NCI-H2196 (cell line): Measurements from ENCODE around the gene GTPBP2.
"Not testable (repeated sequence)": the region's sequence is repeated elsewhere in the genome, so short reads cannot be mapped to it uniquely, and the experiment has no call there.

Experiments used
- DNase-seq: peaks from one replicate; lab custom pipeline; 2025; ENCODE audit not compliant: unreplicated experiment; lab: John Stamatoyannopoulos, UW

Gene GTPBP2

GRCh38 chr6:43662948-43663347 lies 33.9 kb upstream of the GTPBP2 start:
- DNase-seq, result not testable (repeated sequence)

- no peak for DNase-seq
These were observed 29.1 kb upstream of the GTPBP2 start for GRCh38 chr6:43658161-43658560.

DNA sequence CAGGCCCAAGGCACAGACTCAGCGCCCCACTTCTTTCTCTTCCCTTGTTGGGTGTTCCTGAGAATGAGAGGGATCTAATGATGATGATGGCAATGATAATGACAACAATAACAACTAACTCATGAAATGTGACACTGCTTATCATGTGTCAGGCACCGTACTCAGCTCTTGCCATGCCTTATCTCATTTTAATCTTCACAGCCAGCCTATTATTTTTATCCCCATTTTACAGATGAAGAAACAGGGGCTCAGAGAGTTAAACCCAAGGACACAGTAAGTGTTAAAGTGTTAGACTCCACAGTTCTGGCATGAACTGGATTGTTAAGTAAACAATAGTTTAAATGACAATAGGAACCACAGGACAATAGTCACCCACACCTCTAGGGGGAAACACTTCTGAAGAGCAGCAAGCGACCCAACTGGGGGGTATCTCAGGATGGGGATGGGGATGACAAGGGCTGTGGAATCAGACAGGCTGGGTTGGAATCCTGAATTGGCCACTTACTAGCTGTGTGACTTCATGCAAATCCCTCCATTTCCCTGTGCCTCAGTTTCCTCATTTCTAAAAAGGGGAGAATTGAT lies 28.2 kb upstream of the GTPBP2 start:
- no peak for DNase-seq

DNA sequence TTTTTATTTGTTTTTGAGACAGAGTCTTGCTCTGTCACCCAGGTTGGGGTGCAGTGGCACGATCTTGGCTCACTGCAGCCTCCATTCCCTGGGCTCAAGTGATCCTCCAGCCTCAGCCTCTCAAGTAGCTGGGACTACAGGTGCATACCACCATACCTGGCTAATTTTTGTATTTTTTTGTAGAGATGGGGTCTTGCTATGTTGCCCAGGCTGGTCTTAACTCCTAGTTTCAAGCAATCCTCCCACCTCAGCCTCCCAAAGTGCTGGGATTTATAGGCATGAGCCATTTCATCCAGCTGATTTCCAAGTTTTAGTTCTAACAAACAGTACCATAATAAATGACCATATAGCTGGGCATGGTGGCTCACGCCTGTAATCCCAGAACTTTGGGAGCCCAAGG lies 23.8 kb upstream of the GTPBP2 start:
- DNase-seq, result not testable (repeated sequence)

- DNase-seq, result no peak
These were observed 19.2 kb upstream of the GTPBP2 start for GRCh38 chr6:43648248-43648647.

DNA sequence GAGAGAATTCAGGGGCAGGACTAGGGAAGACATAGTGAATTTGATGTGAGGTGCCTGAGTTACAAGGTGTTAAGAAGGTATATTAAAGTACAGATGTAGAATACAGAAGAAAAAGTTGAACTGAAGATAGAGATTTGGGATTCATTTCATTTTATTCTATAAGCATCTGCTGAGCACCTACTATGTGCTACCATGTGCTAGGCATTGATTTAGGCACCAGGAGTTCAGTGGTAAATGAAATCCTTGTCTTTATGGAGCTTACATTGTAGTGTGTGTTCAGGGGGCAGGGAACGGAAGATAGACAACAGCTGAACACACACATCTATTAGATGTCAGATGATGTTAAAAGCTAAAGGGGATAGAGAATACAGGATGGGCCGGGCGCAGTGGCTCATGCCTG lies 18.5 kb upstream of the GTPBP2 start:
- no peak for DNase-seq

DNA sequence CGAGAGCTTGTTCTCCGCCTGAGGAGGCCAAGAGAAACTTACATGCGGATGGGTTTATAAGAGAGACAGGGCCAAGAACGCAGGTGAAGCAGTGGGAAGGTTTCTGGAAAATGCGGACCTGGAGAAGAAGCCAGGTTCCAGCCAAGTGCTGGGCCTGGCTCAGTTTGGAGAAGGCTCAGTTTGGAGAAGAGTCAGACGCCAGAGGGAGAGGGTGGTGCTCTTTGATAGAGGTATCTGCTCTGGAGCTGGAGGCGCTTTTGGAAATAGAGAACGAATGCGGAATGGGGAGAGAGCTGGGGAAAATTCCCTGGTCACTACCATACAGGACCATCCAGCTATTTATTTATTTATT lies 16.5 kb upstream of the GTPBP2 start:
- peak; percentile 47 for DNase-seq

DNA sequence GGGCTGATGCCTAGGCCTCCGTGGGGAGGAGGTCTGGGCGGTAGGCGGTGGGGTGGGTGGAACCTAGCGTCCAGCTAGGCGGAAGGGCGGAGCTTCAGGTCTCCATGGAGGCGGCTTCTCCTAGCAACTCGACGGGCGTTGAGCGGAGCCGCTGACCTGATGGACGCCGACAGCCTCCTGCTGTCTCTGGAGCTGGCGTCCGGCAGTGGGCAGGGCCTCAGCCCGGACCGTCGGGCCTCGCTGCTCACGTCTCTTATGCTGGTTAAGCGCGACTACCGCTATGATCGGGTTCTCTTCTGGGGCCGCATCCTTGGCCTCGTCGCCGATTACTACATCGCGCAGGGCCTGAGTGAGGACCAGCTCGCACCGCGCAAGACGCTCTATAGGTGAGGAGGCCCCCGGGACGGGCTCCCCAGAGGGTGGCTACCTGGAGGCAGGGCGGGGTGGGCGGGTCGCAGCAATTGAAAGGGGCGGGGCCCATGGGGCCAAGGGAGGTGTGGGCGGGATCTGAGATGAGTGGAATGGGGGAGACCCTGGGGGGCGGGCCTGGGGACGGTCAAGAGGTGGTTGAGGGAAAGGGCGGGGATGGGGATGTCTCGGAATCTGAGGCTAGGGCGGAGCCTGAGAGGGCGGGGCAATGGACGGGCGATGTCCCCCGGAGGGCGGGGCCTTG lies 16.0 kb upstream of the GTPBP2 start, which contains the start of gene RSPH9:
RSPH9 (plus strand) TSS at position 97 of the 673 bp plus-strand sequence; CDS start at position 160, 63 bp downstream.
- peak; percentile 63 for DNase-seq

DNA sequence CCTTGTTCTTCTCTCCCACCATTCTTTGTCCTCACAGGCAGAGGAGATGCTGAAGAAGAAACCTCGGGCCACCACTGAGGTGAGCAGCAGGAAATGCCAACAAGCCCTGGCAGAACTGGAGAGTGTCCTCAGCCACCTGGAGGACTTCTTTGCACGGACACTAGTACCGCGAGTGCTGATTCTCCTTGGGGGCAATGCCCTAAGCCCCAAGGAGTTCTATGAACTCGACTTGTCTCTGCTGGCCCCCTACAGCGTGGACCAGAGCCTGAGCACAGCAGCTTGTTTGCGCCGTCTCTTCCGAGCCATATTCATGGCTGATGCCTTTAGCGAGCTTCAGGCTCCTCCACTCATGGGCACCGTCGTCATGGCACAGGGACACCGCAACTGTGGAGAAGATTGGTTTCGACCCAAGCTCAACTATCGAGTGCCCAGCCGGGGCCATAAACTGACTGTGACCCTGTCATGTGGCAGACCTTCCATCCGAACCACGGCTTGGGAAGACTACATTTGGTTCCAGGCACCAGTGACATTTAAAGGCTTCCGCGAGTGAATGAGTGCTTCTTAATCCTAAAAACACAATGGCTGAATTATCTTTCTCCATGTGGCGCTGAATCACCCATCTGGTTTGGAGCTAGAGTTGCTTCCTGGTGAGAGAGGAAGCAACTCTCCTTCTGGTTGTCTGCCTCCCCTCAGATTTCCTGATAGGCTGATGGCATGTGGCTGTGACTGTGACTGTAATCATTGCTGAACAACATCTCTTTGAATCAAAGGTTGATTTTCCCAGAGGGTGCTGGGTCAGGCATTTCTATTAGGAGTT lies 11.1 kb upstream of the GTPBP2 start:
- DNase-seq, result no peak

GRCh38 chr6:43636308-43636659 lies 7.2 kb upstream of the GTPBP2 start:
- no peak for DNase-seq

DNA sequence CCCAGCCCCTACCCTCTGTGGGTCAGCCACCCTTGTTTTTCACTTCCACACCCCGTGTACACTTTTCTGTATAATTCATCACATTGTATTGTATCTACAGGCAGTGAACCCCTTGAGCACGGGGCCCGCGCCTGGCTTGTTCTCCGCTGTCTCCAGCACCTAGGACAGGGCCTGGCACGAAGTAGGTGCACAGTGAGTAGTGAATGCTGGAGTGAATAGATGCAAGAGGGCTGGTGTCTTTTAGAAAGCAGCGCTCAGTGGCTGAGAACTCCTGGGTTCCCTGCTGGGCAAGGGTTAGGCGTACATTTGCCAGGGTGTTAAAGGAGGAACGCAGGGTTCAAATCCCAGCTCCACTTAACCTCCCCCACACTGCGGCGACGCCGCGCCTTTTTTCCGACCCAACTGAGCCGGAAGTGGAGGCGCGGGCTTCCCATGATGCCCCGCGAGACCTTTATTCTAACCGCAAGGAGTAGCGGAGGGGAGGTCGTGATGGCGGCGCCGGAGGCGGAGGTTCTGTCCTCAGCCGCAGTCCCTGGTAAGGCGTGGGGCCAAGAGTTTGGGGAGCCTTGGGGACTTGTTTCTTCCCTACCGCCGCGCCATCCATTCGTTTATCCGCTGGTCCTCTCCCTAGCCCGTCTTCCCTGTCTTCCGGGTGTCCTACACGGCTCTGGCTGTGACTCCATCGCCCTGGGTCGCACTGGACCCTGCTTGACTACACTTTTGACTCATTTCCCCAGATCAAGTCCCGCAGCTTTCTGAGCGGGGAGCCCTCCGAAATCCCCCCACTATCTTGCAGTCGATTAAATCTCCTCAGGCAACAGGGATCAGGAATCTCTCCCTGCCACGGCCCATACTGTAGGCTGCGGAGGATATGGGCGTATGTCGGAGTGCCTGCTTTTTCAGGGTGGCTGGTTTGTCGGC lies 6.6 kb upstream of the GTPBP2 start, which contains the start of gene MAD2L1BP:
MAD2L1BP (plus strand) TSS at position 454 of the 921 bp plus-strand sequence; CDS start at position 490, 36 bp downstream.
- peak; percentile 90 for DNase-seq

GRCh38 chr6:43634702-43635303 lies 5.7 kb upstream of the GTPBP2 start:
- DNase-seq, result no peak

GRCh38 chr6:43633002-43633401 lies 3.9 kb upstream of the GTPBP2 start:
- DNase-seq, result not testable (repeated sequence)

DNA sequence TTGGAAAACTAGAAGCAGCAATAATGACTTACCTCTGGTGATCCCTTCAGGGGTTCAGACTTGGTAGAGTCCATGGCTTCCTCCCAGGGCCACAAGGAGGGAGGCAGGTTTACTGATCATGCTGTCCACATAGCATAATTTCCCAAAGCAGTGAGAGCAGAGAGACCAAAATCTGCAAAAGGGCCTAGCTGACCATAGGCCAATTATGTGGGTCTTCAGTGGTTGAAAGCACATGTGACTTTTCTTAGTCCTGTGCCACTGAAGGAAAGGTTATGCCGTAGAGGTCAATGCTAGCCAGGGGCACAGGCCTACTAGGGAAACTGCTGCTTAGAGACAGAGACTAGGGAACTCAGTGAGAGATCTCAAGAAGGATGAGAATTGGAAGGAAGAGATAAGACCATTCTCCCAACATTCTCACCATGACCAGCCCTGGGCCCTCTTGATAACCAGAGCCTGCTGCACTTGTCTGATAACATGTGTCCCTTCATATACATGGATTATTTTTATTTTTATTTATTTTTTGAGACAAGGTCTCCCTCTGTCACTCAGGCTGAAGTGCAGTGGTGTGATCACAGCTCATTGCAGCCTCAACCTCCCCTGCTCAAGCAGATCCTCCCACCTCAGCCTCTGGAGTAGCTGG lies 2.0 kb upstream of the GTPBP2 start:
- no peak for DNase-seq

- peak; percentile 96 for DNase-seq
These were observed 639 bp upstream of the GTPBP2 start for GRCh38 chr6:43629505-43630300.

DNA sequence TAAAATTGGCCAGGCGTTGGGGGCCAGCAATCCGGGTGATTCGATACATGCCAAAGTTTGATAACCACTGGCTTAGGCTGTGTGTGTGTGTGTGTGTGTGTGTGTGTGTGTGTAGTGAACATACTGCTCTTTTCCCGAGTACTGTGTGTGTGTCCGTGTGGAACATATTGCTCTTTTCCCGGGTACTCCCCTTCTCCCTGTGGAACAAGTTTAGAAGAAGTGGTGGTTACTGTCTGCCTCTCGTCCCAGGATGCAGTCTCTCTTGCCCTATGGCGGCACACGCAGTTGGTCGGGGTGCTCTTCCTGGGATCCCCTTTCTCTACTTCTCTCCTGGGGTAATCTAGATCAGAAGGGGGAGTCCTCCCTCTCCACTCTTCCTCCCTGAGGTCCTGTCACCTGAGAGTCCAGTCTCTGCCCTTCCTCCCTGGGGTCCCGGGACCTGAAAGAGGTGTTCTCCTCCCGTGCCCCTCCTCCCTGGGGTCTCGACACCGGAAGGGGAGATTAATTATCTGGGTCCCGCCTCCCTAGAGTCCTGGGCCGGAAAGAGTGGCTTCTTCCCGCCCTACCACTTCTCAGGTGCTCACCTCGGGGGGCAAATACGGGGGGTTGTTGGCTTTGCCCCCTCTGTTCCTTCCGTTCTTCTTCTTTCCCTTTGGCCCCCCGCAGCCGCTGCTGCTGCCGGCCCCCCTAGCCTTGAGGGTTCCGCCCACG lies 516 bp downstream of the GTPBP2 start:
- DNase-seq, result peak; percentile 50

DNA sequence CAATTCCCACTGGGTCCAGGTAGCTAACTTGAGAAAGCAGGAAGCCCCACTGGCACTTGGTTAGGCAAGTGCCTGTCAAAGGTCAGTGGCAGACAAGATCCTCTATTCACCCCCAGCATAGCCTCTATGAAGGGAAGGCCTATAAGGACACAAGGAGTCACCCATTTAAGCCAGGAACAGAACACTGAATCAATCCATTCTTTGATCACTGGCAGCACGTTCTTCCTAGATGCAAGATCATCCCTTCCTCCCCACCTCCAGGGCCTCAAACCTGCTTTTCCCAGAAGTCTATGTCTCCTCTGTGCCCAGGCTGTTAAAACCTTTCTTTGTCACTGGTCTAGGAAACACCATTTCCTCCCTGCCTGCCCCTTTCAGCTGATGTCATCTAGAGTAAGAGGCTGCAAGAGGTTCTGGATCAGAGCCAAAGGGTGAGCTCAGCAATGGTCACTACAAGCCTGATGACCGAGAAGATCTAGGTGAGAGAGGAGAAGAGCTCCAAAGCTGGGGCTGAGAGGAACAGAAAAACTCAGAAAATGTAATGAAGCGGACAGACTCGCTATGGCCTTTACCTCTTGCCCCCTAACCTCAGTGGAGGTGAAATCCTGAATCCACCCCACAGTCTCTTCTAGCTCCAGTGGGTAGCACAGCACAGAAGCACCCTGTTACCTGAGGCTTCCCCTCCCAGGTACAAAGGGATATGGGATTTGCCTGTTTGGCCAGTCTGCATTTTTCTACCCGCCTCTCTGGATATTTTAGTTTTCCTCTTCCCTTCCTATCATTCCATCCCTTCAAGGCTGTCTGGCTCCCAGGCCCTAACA lies 1.8 kb downstream of the GTPBP2 start:
- DNase-seq, result peak; percentile 97
